T-helper 1 cell treated with Interleukin-12 subunit alpha and Interleukin-12 subunit beta and Interleukin-4 antibody, amounts not matched to agents 30 ng/mL and 1 ng/mL, for 36 hours (primary cell): ENCODE data around the gene KPNB1. TPM values are rescaled to one million over a fixed set of nuclear protein-coding genes. Genes with fewer than 3 reads are reported as not detected.

ENCODE experiments used
- intact Hi-C: fragments of 100-400 bp; cut with micrococcal nuclease; formaldehyde crosslinking; loops from one replicate; pipeline ENCODE4 v1.15.1; 2024
- total RNA-seq: library from RNA; stranded (reverse); gene quantifications from 2 replicates; pipeline ENCODE4 v1.2.3, GENCODE V29; 2022

The KPNB1 gene
- total RNA-seq, 1 donor from 2014 or later, result 501 TPM

GRCh38 chr17:47726796-47727703, 77.3 kb downstream of the KPNB1 start:
- intact Hi-C loops, result no loop called here

GRCh38 chr17:47727704-47728036, 78.0 kb downstream of the KPNB1 start:
- intact Hi-C loops, result no loop called here

GRCh38 chr17:47728214-47728877, 78.6 kb downstream of the KPNB1 start:
- intact Hi-C loops, result no loop called here

- intact Hi-C loops, result loop anchor here (1.0 kb wide), 1 partner anchor 8 kb away; no protein-coding TSS in a partner anchor
Measured at GRCh38 chr17:47729476-47729875, 79.8 kb downstream of the KPNB1 start.

GRCh38 chr17:47730681-47731080, 81.0 kb downstream of the KPNB1 start:
- intact Hi-C loops, result no loop called here

GRCh38 chr17:47731396-47731795, 81.7 kb downstream of the KPNB1 start:
- intact Hi-C loops, result no loop called here

- intact Hi-C loops, result loop anchor here (1.0 to 2.0 kb wide), 6 partner anchors 11 to 83 kb away; partner anchors contain the start of gene KPNB1
Measured at GRCh38 chr17:47732399-47733046, 82.8 kb downstream of the KPNB1 start.

- intact Hi-C loops, result loop anchor here (1.0 to 2.0 kb wide), 6 partner anchors 12 to 84 kb away; partner anchors contain the start of gene KPNB1
Measured at GRCh38 chr17:47733047-47733673, 83.4 kb downstream of the KPNB1 start, which contains the start of gene TBX21. TBX21 (plus strand) TSS chr17:47733236; CDS start chr17:47733455, 219 bp downstream.

GRCh38 chr17:47733674-47734410, 84.1 kb downstream of the KPNB1 start:
- intact Hi-C loops, result loop anchor here (1.0 to 2.0 kb wide), 8 partner anchors 8 to 153 kb away; partner anchors contain the start of gene KPNB1

- intact Hi-C loops, result loop anchor here (2.0 kb wide), 1 partner anchor 152 kb away; no protein-coding TSS in a partner anchor
Measured at GRCh38 chr17:47735139-47735464, 85.4 kb downstream of the KPNB1 start.

Other genes starting within 250 kb of the KPNB1 start
- gene NPEPPS, start 118.8 kb upstream of the KPNB1 start, total RNA-seq, result 94.3 and 107 TPM in 2 replicates
- 7.1 and 8.0 TPM in 2 replicates for gene TBKBP1, start 44.2 kb downstream of the KPNB1 start, total RNA-seq
- gene TBX21, start 83.3 kb downstream of the KPNB1 start, total RNA-seq, result 49.2 and 51.3 TPM in 2 replicates
- 36.3 and 36.7 TPM in 2 replicates for gene OSBPL7, start 171.9 kb downstream of the KPNB1 start, total RNA-seq
- 40.5 and 45.0 TPM in 2 replicates for gene MRPL10, start 181.6 kb downstream of the KPNB1 start, total RNA-seq
- 0.78 and 0.81 TPM in 2 replicates for gene LRRC46, start 181.8 kb downstream of the KPNB1 start, total RNA-seq
- gene SCRN2, start 191.4 kb downstream of the KPNB1 start, total RNA-seq, result 28.7 and 32.4 TPM in 2 replicates
- gene SP6, start 201.2 kb downstream of the KPNB1 start, total RNA-seq, result 0.12 TPM in 1 of 2 replicates, not detected in the other
- gene SP2, start 246.3 kb downstream of the KPNB1 start, total RNA-seq, result 33.9 TPM in 2 replicates